HepG2 (cell line): ENCODE results near the gene FAM32A. TPM values are rescaled to one million over a fixed set of nuclear protein-coding genes. Genes with fewer than 3 reads are reported as not detected.

ENCODE experiments used
- ATAC-seq: fragments of 200-7000 bp; cut with Tn5 transposase; 3 replicates; pipeline ENCODE4 v1.9.1; 2020; ENCODE audit warnings: mild to moderate bottlenecking, moderate library complexity
- Bru-seq: library from RNA; stranded (reverse); fragments of 400-500 nt; gene quantifications from one replicate; lab custom pipeline; 2021; lab: Mats Ljungman, UMichigan
- BruChase-seq, 2 experiments: library from RNA; stranded (reverse); fragments of 400-500 nt; gene quantifications; one replicate each; lab custom pipeline; 2021; lab: Mats Ljungman, UMichigan
- BruUV-seq: library from RNA; stranded (reverse); fragments of 400-500 nt; replicated peaks from 2 replicates; lab custom pipeline; 2021; lab: Mats Ljungman, UMichigan
- CTCF ChIA-PET: fragments of 300-600 bp; formaldehyde crosslinking; extraction: SDS; loops from one replicate; lab custom pipeline; 2021; ENCODE audit warnings: low total read pairs, inconsistent platforms, low intra/inter-chr PET ratio; lab: Yijun Ruan, JAX
- POLR2A ChIA-PET: fragments of 350-600 bp; sonication (Branson Sonifier 250); formaldehyde crosslinking; loops from one replicate; lab custom pipeline; 2020; ENCODE audit warnings: antibody characterized with exemption, inconsistent platforms; lab: Yijun Ruan, JAX
- DNase-seq: peaks from one replicate; pipeline ENCODE4 v3.0.0-alpha.2; 2015; ENCODE audit warnings: low spot score
- FAIRE-seq: peaks from 3 replicates; lab custom pipeline; 2011; peaks lifted over from hg19 to GRCh38; lab: Jason Lieb, UNC
- H2AFZ ChIP-seq: one replicate; pipeline ENCODE4 v1.6.1; 2011; ENCODE audit warnings: low read length, inconsistent platforms
- H3K27ac ChIP-seq: fragments of 300-600 bp; 3 replicates; pipeline ENCODE4 v1.8.0; 2011; ENCODE audit warnings: mixed run types, mild to moderate bottlenecking, mixed read lengths, low read length, inconsistent platforms; ENCODE audit not compliant: insufficient read depth; ENCODE audit errors: extremely low read length
- H3K27me3 ChIP-seq, 2 experiments: fragments of 200-600 bp in 1 of 2; 2 replicates in 1 of 2; 3 replicates in 1 of 2; pipeline versions ENCODE4 v1.6.0 to v1.8.0; 2011; ENCODE audit warnings: low read length in 2 of 2, mild to moderate bottlenecking in 2 of 2, moderate library complexity in 2 of 2, inconsistent platforms in 1 of 2; ENCODE audit not compliant: insufficient read depth in 2 of 2, control insufficient read depth in 1 of 2
- H3K36me3 ChIP-seq, 2 experiments: fragments of 200-600 bp in 1 of 2; replicated peaks in 1 of 2; 2 replicates in 1 of 2; 3 replicates in 1 of 2; pipeline versions ENCODE4 v1.5.1 to v1.8.0; 2011; ENCODE audit warnings: low read length in 2 of 2, inconsistent platforms in 1 of 2; ENCODE audit not compliant: insufficient read depth in 2 of 2, control insufficient read depth in 1 of 2
- H3K4me1 ChIP-seq: 2 replicates; pipeline ENCODE4 v1.5.1; 2012; ENCODE audit warnings: low read length, inconsistent platforms; ENCODE audit not compliant: insufficient read depth
- H3K4me2 ChIP-seq: 2 replicates; pipeline ENCODE4 v1.6.0; 2011; ENCODE audit warnings: low read depth, low read length, inconsistent platforms
- H3K4me3 ChIP-seq, 3 experiments: fragments of 200-600 bp in 1 of 3; sonication (generic), shearing (Covaris generic) in 1 of 3; replicated peaks in 1 of 3; 2 replicates each; pipeline ENCODE4 v1.5.1; 2011 to 2016; ENCODE audit warnings: low read length in 3 of 3, inconsistent platforms in 2 of 3, low read depth in 2 of 3, mild to moderate bottlenecking in 2 of 3, control low read depth in 1 of 3, mixed read lengths in 1 of 3; ENCODE audit not compliant: insufficient read depth in 1 of 3
- H3K79me2 ChIP-seq: one replicate; pipeline ENCODE4 v1.6.1; 2011; ENCODE audit warnings: low read length, inconsistent platforms; ENCODE audit not compliant: insufficient read depth
- H3K9ac ChIP-seq: 2 replicates; pipeline ENCODE4 v1.6.0; 2011; ENCODE audit warnings: mild to moderate bottlenecking, low read depth, low read length, inconsistent platforms; ENCODE audit not compliant: insufficient read depth
- H3K9me3 ChIP-seq: 2 replicates; pipeline ENCODE4 v1.5.1; 2012; ENCODE audit warnings: mild to moderate bottlenecking, low read length
- H4K20me1 ChIP-seq: 2 replicates; pipeline ENCODE4 v1.6.0; 2011; ENCODE audit warnings: inconsistent platforms, mild to moderate bottlenecking, low read length, moderate library complexity; ENCODE audit not compliant: insufficient read depth
- HDAC1 ChIP-seq: sonication (generic); formaldehyde crosslinking; IDR thresholded peaks from 2 replicates; pipeline ENCODE4 v1.5.1; 2020; ENCODE audit warnings: mild to moderate bottlenecking, missing genetic modification reagents
- KMT2A ChIP-seq: sonication (generic); formaldehyde crosslinking; IDR thresholded peaks from 2 replicates; pipeline ENCODE4 v1.4.0; 2020; ENCODE audit warnings: missing genetic modification reagents
- MAZ ChIP-seq, 2 experiments: sonication (generic) in 1 of 2; formaldehyde crosslinking in 1 of 2; IDR thresholded peaks; 2 replicates each; pipeline versions ENCODE4 v1.5.0 to v1.6.1; 2012 to 2020; ENCODE audit warnings: low read depth in 2 of 2, mild to moderate bottlenecking in 2 of 2, borderline replicate concordance in 1 of 2, improper control_type of control experiment in 1 of 2, low read length in 1 of 2, missing genetic modification reagents in 1 of 2, moderate library complexity in 1 of 2
- SMARCC2 ChIP-seq: fragments of 450-650 bp; IDR thresholded peaks from 2 replicates; pipeline ENCODE4 v1.6.1; 2017; ENCODE audit warnings: antibody characterized with exemption, mild to moderate bottlenecking
- ZNF101 ChIP-seq: sonication (generic); formaldehyde crosslinking; IDR thresholded peaks from 2 replicates; pipeline ENCODE4 v1.4.0; 2020; ENCODE audit warnings: mild to moderate bottlenecking, low read depth, missing genetic modification reagents, borderline replicate concordance
- ZNF382 ChIP-seq: sonication (generic); formaldehyde crosslinking; IDR thresholded peaks from 2 replicates; pipeline ENCODE4 v1.5.0; 2020; ENCODE audit warnings: missing genetic modification reagents, mild to moderate bottlenecking, borderline replicate concordance
- ZNF501 ChIP-seq: sonication (generic); formaldehyde crosslinking; IDR thresholded peaks from 2 replicates; pipeline ENCODE4 v1.5.1; 2020; ENCODE audit warnings: mild to moderate bottlenecking, moderate library complexity, missing genetic modification reagents
- ZNF75D ChIP-seq: sonication (generic); formaldehyde crosslinking; IDR thresholded peaks from 2 replicates; pipeline ENCODE4 v1.8.1; 2023; ENCODE audit warnings: missing genetic modification reagents, mild to moderate bottlenecking, borderline replicate concordance
- ZSCAN9 ChIP-seq: IDR thresholded peaks from 2 replicates; pipeline ENCODE4 v1.6.1; 2016; ENCODE audit warnings: borderline replicate concordance
- WGBS: methylation state at CpG from one replicate; pipeline ENCODE4 v1.1.6; 2017; ENCODE audit warnings: low lambda C conversion rate; 5-methylcytosine and 5-hydroxymethylcytosine counted together
- in situ Hi-C: cut with HindIII; loops from 2 replicates; pipeline ENCODE4 v1.10.0; 2017; ENCODE audit warnings: low pct_unique_long_range_greater_than_20kb; ENCODE audit not compliant: extremely low pct_ligation_motif_present
- intact Hi-C: fragments of 100-400 bp; cut with micrococcal nuclease; formaldehyde crosslinking; loops from one replicate; pipeline ENCODE4 v1.10.0; 2022; ENCODE audit not compliant: unreplicated experiment
- long read RNA-seq, 2 experiments: library from RNA in 1 of 2; library from polyadenylated mRNA in 1 of 2; stranded (forward) in 1 of 2; unstranded in 1 of 2; transcript quantifications; one replicate each; pipeline ENCODE4 v2.0.0, GENCODE V29; 2019 to 2022
- polyA minus RNA-seq, 3 experiments: library from RNA; depleted of rRNA, polyadenylated mRNA; stranded (reverse); fragments of >200 nt; gene quantifications; 2 replicates each; pipeline ENCODE4 v1.2.3, GENCODE V29; 2011; ENCODE audit warnings: low replicate concordance in 1 of 3
- polyA plus RNA-seq, 8 experiments: library from polyadenylated mRNA; depleted of rRNA in 3 of 8; stranded (reverse) in 7 of 8; unstranded in 1 of 8; fragments of >200 nt; fragmentation: Illumina TruSeq in 4 of 8; extraction: Trizol in 4 of 8; gene quantifications; 2 replicates each; pipeline versions ENCODE4 v1.2.1 to v1.2.3, GENCODE V29; 2011 to 2016; ENCODE audit warnings: low read depth in 4 of 8, missing spikeins in 1 of 8, mixed read lengths in 1 of 8; ENCODE audit not compliant: insufficient read depth in 1 of 8
- total RNA-seq, 5 experiments: library from RNA; depleted of rRNA; stranded (reverse); fragments of >200 nt; fragmentation: Illumina TruSeq; extraction: Trizol; gene quantifications; 2 replicates each; pipeline ENCODE4 v1.2.3, GENCODE V29; 2016; ENCODE audit warnings: low read depth in 1 of 5
- TF ChIP-seq, protein P1 (sequence below): sonication (generic); formaldehyde crosslinking; IDR thresholded peaks from 2 replicates; pipeline ENCODE4 v1.5.1; 2020; ENCODE audit warnings: mild to moderate bottlenecking, missing genetic modification reagents, borderline replicate concordance

The FAM32A gene
- 86.2 and 107 TPM in 2 replicates for total RNA-seq (2016; rRNA removed; fragmentation: Illumina TruSeq; extraction: Trizol)
- 16.1 and 18.7 TPM in 2 replicates for total RNA-seq (2016; cell fraction: cytosol; rRNA removed; fragmentation: Illumina TruSeq; extraction: Trizol; ENCODE audit: low read depth)
- total RNA-seq (2016; cell fraction: insoluble cytoplasmic fraction; rRNA removed; fragmentation: Illumina TruSeq; extraction: Trizol): 88.4 and 109 TPM in 2 replicates
- 47.2 and 50.8 TPM in 2 replicates for total RNA-seq (2016; cell fraction: membrane; rRNA removed; fragmentation: Illumina TruSeq; extraction: Trizol)
- 31.5 and 32.7 TPM in 2 replicates for total RNA-seq (2016; cell fraction: nucleus; rRNA removed; fragmentation: Illumina TruSeq; extraction: Trizol)
- 83.5 and 85.8 TPM in 2 replicates for polyA plus RNA-seq (2011; rRNA removed)
- polyA plus RNA-seq (2011; cell fraction: cytosol; rRNA removed): 84.4 and 94.8 TPM in 2 replicates
- 43.4 and 53.9 TPM in 2 replicates for polyA plus RNA-seq (2011; cell fraction: nucleus; rRNA removed)
- polyA plus RNA-seq (2012): 47.0 and 48.3 TPM in 2 replicates
- 15.1 and 15.9 TPM in 2 replicates for polyA plus RNA-seq (2016; cell fraction: cytosol; fragmentation: Illumina TruSeq; extraction: Trizol; ENCODE audit: low read depth)
- polyA plus RNA-seq (2016; cell fraction: insoluble cytoplasmic fraction; fragmentation: Illumina TruSeq; extraction: Trizol; ENCODE audit: low read depth): 111 and 120 TPM in 2 replicates
- 34.1 and 36.4 TPM in 2 replicates for polyA plus RNA-seq (2016; cell fraction: membrane; fragmentation: Illumina TruSeq; extraction: Trizol; ENCODE audit: low read depth)
- 59.1 and 59.3 TPM in 2 replicates for polyA plus RNA-seq (2016; cell fraction: nucleus; fragmentation: Illumina TruSeq; extraction: Trizol; ENCODE audit: insufficient read depth, low read depth)
- polyA minus RNA-seq (2011; rRNA and poly(A)+ RNA removed; ENCODE audit: low replicate concordance): 30.0 and 76.8 TPM in 2 replicates
- polyA minus RNA-seq (2011; cell fraction: cytosol; rRNA and poly(A)+ RNA removed): 16.9 and 20.0 TPM in 2 replicates
- 9.8 and 10.2 TPM in 2 replicates for polyA minus RNA-seq (2011; cell fraction: nucleus; rRNA and poly(A)+ RNA removed)
- Bru-seq, nascent RNA: percentile 77 among the genes with signal in this experiment
- BruChase-seq, experiment 1, labeled RNA remaining after a 6-hour chase: percentile 93 among the genes with signal in this experiment
- percentile 90 among the genes with signal in this experiment for BruChase-seq, experiment 2, labeled RNA remaining after a 2-hour chase
- long read RNA-seq, experiment 1, transcript FAM32A-205 (3 exons, 1,168 nt): minor isoform, 24 of 165 reads
- long read RNA-seq, experiment 1, transcript FAM32A-201 (4 exons, 1,455 nt): major isoform, 138 of 165 reads
- long read RNA-seq, experiment 1, partial matches to known transcripts: 1 of 165 reads
- long read RNA-seq, experiment 1, other reads (novel, unspliced or antisense): 2 of 165 reads
- long read RNA-seq, experiment 2, transcript FAM32A-204 (3 exons, 798 nt): minor isoform, 8 of 151 reads
- long read RNA-seq, experiment 2, transcript FAM32A-201 (4 exons, 1,455 nt): major isoform, 116 of 151 reads
- long read RNA-seq, experiment 2, transcript FAM32A-205 (3 exons, 1,168 nt): minor isoform, 11 of 151 reads
- long read RNA-seq, experiment 2, partial matches to known transcripts: 11 of 151 reads
- long read RNA-seq, experiment 2, other reads (novel, unspliced or antisense): 5 of 151 reads

DNA sequence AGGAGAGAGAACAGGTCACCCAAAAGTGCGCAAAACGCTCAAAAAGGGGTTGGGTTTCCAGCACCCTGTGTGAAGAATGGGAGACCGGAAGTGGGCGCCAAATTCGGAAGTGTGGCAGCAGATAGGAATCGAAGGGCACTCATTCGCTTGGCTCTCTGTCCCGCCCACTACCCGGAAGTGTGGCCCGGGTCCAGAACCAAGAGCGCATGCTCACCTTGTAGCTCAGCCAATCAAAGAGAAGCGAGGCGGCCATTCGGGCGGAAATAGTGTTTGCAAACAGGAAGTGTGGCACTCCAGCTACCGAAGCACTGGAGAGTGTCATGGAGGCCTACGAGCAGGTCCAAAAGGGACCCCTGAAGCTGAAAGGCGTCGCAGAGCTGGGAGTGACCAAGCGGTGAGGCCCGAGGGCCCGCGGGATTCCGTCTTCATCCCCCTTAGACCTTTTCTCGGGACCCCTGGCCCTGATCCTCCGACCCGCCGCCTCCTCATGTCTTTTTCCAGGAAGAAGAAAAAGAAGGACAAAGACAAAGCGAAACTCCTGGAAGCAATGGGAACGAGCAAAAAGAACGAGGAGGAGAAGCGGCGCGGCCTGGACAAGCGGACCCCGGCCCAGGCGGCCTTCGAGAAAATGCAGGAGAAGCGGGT, at the start of gene FAM32A:
Gene FAM32A, plus strand, starts transcription at position 288 of the 645 bp plus-strand sequence. Its CDS starts 33 bp downstream, at position 321.
- intact Hi-C loops: loop anchor here (1.0 to 10.0 kb wide), 4 partner anchors 12 to 550 kb away; partner anchors contain the start of genes AP1M1 and RAB8A
- WGBS: under 1% methylated on average over 28 of the region's 39 CpGs
- H3K4me1 ChIP-seq: peaks cover 26% of the 10 kb centered on the region
- ChIA-PET CTCF (interaction anchor here (1.3 to 1.8 kb wide), 4 partner anchors 119 to 556 kb away, joined by 3 to 6 read pairs (median 5); no protein-coding TSS in a partner anchor), POLR2A (interaction anchor here (0.8 to 2.5 kb wide), 17 partner anchors 11 to 512 kb away, joined by 3 to 44 read pairs (median 6); partner anchors contain the start of genes AP1M1, CYP4F11, CYP4F12 and HSH2D)
- H3K79me2 ChIP-seq: peaks cover 18% of the 10 kb centered on the region
- H3K9me3 ChIP-seq: no peaks in the 10 kb centered on the region
- H3K27me3 ChIP-seq: no peaks in the 10 kb centered on the region; a peak in 1 of 5 replicates
- no TSS peak for BruUV-seq
- peak; percentile 98 for FAIRE-seq
- ATAC-seq: peak; percentile 97
- H3K36me3 ChIP-seq: peaks cover 11 to 18% of the 10 kb centered on the region in 2 experiments
- H3K9ac ChIP-seq: peak within 1 kb of the TSS; percentile 81
- H3K4me3 ChIP-seq: peak within 1 kb of the TSS; percentile 84 to 96 (median 95)
- peak; percentile 98 for DNase-seq
- in situ Hi-C loops: no loop called here
- H2AFZ ChIP-seq: no peak within 1 kb of the TSS
- H4K20me1 ChIP-seq: no peaks in the 10 kb centered on the region
- peak within 1 kb of the TSS; percentile 78 for H3K4me2 ChIP-seq
- H3K27ac ChIP-seq: peak within 1 kb of the TSS; percentile 73
- TF ChIP-seq MAZ (IDR thresholded peaks at IDR 0.05; ENCODE audit: borderline replicate concordance, low read depth, low read length) (no peak), MAZ (CRISPR knock-in tag; IDR thresholded peaks at IDR 0.05; ENCODE audit: low read depth) (peak; percentile 40; the same call in 1 of the 2 replicates), ZSCAN9 (CRISPR knock-in tag) (peak; percentile 38; the same call in 1 of the 2 replicates), ZNF101 (CRISPR knock-in tag) (no peak), ZNF75D (CRISPR knock-in tag) (no peak), ZNF382 (CRISPR knock-in tag) (no peak), HDAC1 (CRISPR knock-in tag) (peak; percentile 59; the same call in 1 of the 2 replicates), ZNF501 (CRISPR knock-in tag) (peak; percentile 90), KMT2A (CRISPR knock-in tag) (no peak), SMARCC2 (no peak)
- TF ChIP-seq, protein P1, sequence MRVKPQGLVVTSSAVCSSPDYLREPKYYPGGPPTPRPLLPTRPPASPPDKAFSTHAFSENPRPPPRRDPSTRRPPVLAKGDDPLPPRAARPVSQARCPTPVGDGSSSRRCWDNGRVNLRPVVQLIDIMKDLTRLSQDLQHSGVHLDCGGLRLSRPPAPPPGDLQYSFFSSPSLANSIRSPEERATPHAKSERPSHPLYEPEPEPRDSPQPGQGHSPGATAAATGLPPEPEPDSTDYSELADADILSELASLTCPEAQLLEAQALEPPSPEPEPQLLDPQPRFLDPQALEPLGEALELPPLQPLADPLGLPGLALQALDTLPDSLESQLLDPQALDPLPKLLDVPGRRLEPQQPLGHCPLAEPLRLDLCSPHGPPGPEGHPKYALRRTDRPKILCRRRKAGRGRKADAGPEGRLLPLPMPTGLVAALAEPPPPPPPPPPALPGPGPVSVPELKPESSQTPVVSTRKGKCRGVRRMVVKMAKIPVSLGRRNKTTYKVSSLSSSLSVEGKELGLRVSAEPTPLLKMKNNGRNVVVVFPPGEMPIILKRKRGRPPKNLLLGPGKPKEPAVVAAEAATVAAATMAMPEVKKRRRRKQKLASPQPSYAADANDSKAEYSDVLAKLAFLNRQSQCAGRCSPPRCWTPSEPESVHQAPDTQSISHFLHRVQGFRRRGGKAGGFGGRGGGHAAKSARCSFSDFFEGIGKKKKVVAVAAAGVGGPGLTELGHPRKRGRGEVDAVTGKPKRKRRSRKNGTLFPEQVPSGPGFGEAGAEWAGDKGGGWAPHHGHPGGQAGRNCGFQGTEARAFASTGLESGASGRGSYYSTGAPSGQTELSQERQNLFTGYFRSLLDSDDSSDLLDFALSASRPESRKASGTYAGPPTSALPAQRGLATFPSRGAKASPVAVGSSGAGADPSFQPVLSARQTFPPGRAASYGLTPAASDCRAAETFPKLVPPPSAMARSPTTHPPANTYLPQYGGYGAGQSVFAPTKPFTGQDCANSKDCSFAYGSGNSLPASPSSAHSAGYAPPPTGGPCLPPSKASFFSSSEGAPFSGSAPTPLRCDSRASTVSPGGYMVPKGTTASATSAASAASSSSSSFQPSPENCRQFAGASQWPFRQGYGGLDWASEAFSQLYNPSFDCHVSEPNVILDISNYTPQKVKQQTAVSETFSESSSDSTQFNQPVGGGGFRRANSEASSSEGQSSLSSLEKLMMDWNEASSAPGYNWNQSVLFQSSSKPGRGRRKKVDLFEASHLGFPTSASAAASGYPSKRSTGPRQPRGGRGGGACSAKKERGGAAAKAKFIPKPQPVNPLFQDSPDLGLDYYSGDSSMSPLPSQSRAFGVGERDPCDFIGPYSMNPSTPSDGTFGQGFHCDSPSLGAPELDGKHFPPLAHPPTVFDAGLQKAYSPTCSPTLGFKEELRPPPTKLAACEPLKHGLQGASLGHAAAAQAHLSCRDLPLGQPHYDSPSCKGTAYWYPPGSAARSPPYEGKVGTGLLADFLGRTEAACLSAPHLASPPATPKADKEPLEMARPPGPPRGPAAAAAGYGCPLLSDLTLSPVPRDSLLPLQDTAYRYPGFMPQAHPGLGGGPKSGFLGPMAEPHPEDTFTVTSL (CRISPR knock-in tag): no peak; the same call in 1 of the 2 replicates
